Right atrium auricular region (tissue), 2 donors: ENCODE data around the gene OPRD1. TPM values are rescaled to one million over a fixed set of nuclear protein-coding genes. Genes with fewer than 3 reads are reported as not detected.

ENCODE experiments used
- DNase-seq: peaks from one replicate; pipeline ENCODE4 v3.0.0-alpha.2; 2019; ENCODE audit warnings: low spot score
- H3K27ac ChIP-seq, 2 donors: fragments of 200-600 bp; sonication (generic); 1 replicate in 1 of 2; 2 replicates in 1 of 2; pipeline ENCODE4 v1.5.1; 2016 to 2019
- H3K27me3 ChIP-seq, 2 donors: fragments of 200-600 bp; sonication (generic); one replicate each; pipeline versions ENCODE4 v1.5.1 to v1.6.0; 2017 to 2019
- H3K36me3 ChIP-seq: fragments of 200-600 bp; sonication (generic); one replicate; pipeline ENCODE4 v1.5.1; 2016
- H3K4me1 ChIP-seq, 2 donors: fragments of 200-600 bp; sonication (generic); one replicate each; pipeline versions ENCODE4 v1.5.1 to v1.6.0; 2017 to 2019
- H3K4me3 ChIP-seq, 2 donors: fragments of 200-600 bp; sonication (generic); 1 replicate in 1 of 2; 2 replicates in 1 of 2; pipeline ENCODE4 v1.5.1; 2017 to 2019; ENCODE audit warnings: mild to moderate bottlenecking in 1 of 2, moderate library complexity in 1 of 2
- H3K9me3 ChIP-seq, 2 donors: fragments of 200-600 bp; sonication (generic); one replicate each; pipeline ENCODE4 v1.5.1; 2019
- CTCF ChIP-seq, 2 donors: fragments of 200-600 bp; sonication (generic); IDR thresholded peaks; one replicate each; pipeline ENCODE4 v1.5.1; 2019; ENCODE audit warnings: antibody characterized with exemption in 2 of 2
- total RNA-seq, 2 donors: library from RNA; depleted of rRNA; stranded (reverse); fragments of >200 nt; gene quantifications; one replicate each; pipeline ENCODE4 v1.1.0, GENCODE V29; 2016

OPRD1 gene
- total RNA-seq, 2 donors from 2014 or later, result not detected

GRCh38 chr1:28902738-28903137, 90.8 kb downstream of the OPRD1 start:
- H3K27ac ChIP-seq, result no peak overlapping the region
- no peak overlapping the region for H3K4me3 ChIP-seq
- H3K36me3 ChIP-seq, result no peaks in the 10 kb centered on the region
- no peak for DNase-seq
- no peak for TF ChIP-seq CTCF (IDR thresholded peaks at IDR 0.05)
- peaks cover 0 to 14% of the 10 kb centered on the region in 2 donors for H3K4me1 ChIP-seq
- H3K27me3 ChIP-seq, result no peaks in the 10 kb centered on the region
- peaks cover 0 to 4% of the 10 kb centered on the region in 2 donors for H3K9me3 ChIP-seq

- no peak for DNase-seq
- Histone ChIP-seq H3K36me3 (no peaks in the 10 kb centered on the region), H3K4me3 (no peak overlapping the region), H3K4me1 (no peaks in the 10 kb centered on the region), H3K9me3 (peaks cover 0 to 4% of the 10 kb centered on the region in 2 donors), H3K27me3 (no peaks in the 10 kb centered on the region), H3K27ac (no peak overlapping the region)
- no peak for TF ChIP-seq CTCF (IDR thresholded peaks at IDR 0.05)
Observed at GRCh38 chr1:28905921-28906666, 94.1 kb downstream of the OPRD1 start.

GRCh38 chr1:28909198-28909597, 97.2 kb downstream of the OPRD1 start:
- Histone ChIP-seq H3K9me3 (peaks cover 0 to 4% of the 10 kb centered on the region in 2 donors), H3K36me3 (no peaks in the 10 kb centered on the region), H3K4me1 (peaks cover 0 to 5% of the 10 kb centered on the region in 2 donors), H3K27me3 (no peaks in the 10 kb centered on the region), H3K4me3 (no peak overlapping the region), H3K27ac (no peak overlapping the region)
- TF ChIP-seq CTCF (IDR thresholded peaks at IDR 0.05), result no peak
- peak; percentile 23 for DNase-seq

GRCh38 chr1:28910379-28911115, 98.6 kb downstream of the OPRD1 start:
- Histone ChIP-seq H3K9me3 (no peaks in the 10 kb centered on the region), H3K27me3 (no peaks in the 10 kb centered on the region), H3K27ac (no peak overlapping the region), H3K36me3 (no peaks in the 10 kb centered on the region), H3K4me3 (no peak overlapping the region), H3K4me1 (peaks cover 0 to 12% of the 10 kb centered on the region in 2 donors)
- DNase-seq, result peak; percentile 43
- no peak for TF ChIP-seq CTCF (IDR thresholded peaks at IDR 0.05)

GRCh38 chr1:28913786-28914227, 101.8 kb downstream of the OPRD1 start:
- DNase-seq, result no peak

More at GRCh38 chr1:28913786-28914227, 101.8 kb downstream of the OPRD1 start:
- peak overlapping the region; percentile 40 to 69 for H3K4me3 ChIP-seq
- H3K9me3 ChIP-seq, result no peaks in the 10 kb centered on the region
- H3K4me1 ChIP-seq, result peaks cover 0 to 12% of the 10 kb centered on the region in 2 donors
- no peak overlapping the region for H3K27ac ChIP-seq
- no peaks in the 10 kb centered on the region for H3K36me3 ChIP-seq
- no peak for TF ChIP-seq CTCF (IDR thresholded peaks at IDR 0.05)
- H3K27me3 ChIP-seq, result no peaks in the 10 kb centered on the region
